ENCODE measurements around the gene SDK2. TPM values are rescaled to one million over a fixed set of nuclear protein-coding genes. Genes with fewer than 3 reads are reported as not detected.

The SDK2 gene
- total and polyA plus RNA-seq, 2 of the 8 experiments (the other 6 are each of a cell fraction or from before 2014, with no cell fraction given), result 3.9 to 4.1 TPM

GRCh38 chr17:73336408-73337329 lies 307.6 kb downstream of the SDK2 start:
- no peak overlapping the region for H2AFZ ChIP-seq (ENCODE audit: low read length)
- H3K56ac ChIP-seq (replicated peaks; ENCODE audit: insufficient read length, low read depth, low read length), result no peak overlapping the region
- peak overlapping the region; percentile 18; the same call in 1 of the 2 replicates for H4K8ac ChIP-seq (ENCODE audit: extremely low read depth, insufficient read depth, low read length)
- peak overlapping the region; percentile 39; the same call in 1 of the 2 replicates for H2BK12ac ChIP-seq (ENCODE audit: low read depth, low read length)
- no peaks in the 10 kb centered on the region for H3K23me2 ChIP-seq (ENCODE audit: low read depth, low read length)
- H3K4me1 ChIP-seq (replicated peaks in 1 of 4; ENCODE audit: control insufficient read depth in 3 of 4, insufficient read depth in 4 of 4, low read length in 3 of 4), result peaks cover 1 to 10% (median 4%) of the 10 kb centered on the region in 4 experiments; a peak in 5 of 7 replicates
- H3K79me1 ChIP-seq (ENCODE audit: low read depth, low read length), result no peaks in the 10 kb centered on the region
- H3K79me2 ChIP-seq (ENCODE audit: control insufficient read depth in 1 of 2, insufficient read depth in 2 of 2, low read length in 2 of 2), result no peaks in the 10 kb centered on the region
- no peak overlapping the region for H4K5ac ChIP-seq (ENCODE audit: insufficient read length, low read depth, low read length)
- H4K20me1 ChIP-seq (replicated peaks in 1 of 2; ENCODE audit: control insufficient read depth in 1 of 2, insufficient read depth in 2 of 2, low read length in 2 of 2), result no peaks in the 10 kb centered on the region
- H2BK15ac ChIP-seq (ENCODE audit: low read length), result no peak overlapping the region
- no peak overlapping the region for H2AK5ac ChIP-seq (ENCODE audit: low read depth, low read length)
- no peak overlapping the region for H3K4me3 ChIP-seq (ENCODE audit: extremely low read depth in 1 of 4, insufficient read depth in 2 of 4, low read depth in 3 of 4, low read length in 4 of 4)
- no peaks in the 10 kb centered on the region for H3K9me3 ChIP-seq (ENCODE audit: insufficient read depth in 2 of 2, low read depth in 1 of 2, low read length in 1 of 2)
- POLR2A ChIA-PET (ENCODE audit: partially characterized antibody), result no interaction called here
- H3K4me2 ChIP-seq (ENCODE audit: insufficient read depth in 1 of 2, low read depth in 2 of 2, low read length in 2 of 2), result no peak overlapping the region
- FAIRE-seq, result no peak
- no peak overlapping the region for H3K14ac ChIP-seq (ENCODE audit: insufficient read length)
- no peak overlapping the region for H2BK5ac ChIP-seq (ENCODE audit: low read depth, low read length)
- no peaks in the 10 kb centered on the region for H3K27me3 ChIP-seq (replicated peaks in 1 of 4; ENCODE audit: control insufficient read depth in 3 of 4, extremely low read depth in 1 of 4, insufficient read depth in 3 of 4, low read length in 3 of 4)
- no peak overlapping the region for H3K27ac ChIP-seq (ENCODE audit: low read depth, low read length)
- H3K9ac ChIP-seq (replicated peaks in 1 of 4; ENCODE audit: extremely low read depth in 1 of 4, low read depth in 3 of 4, low read length in 3 of 4), result no peak overlapping the region
- WGBS, 2 experiments (ENCODE audit: extremely low coverage in 1 of 2, insufficient coverage in 1 of 2, insufficient read length in 1 of 2, insufficient replicate concordance in 2 of 2, low coverage in 1 of 2, low lambda C conversion rate in 2 of 2, missing lambda C conversion rate in 1 of 2), result 90% methylated on average over 13 of the region's 13 CpGs; no CpG with 5 or more reads in 1 of the 2 experiments
- no peaks in the 10 kb centered on the region; a peak in 1 of 8 replicates for H3K36me3 ChIP-seq (ENCODE audit: control insufficient read depth in 2 of 4, insufficient read depth in 4 of 4, low read length in 3 of 4)
- no peak for DNase-seq (ENCODE audit: low read depth in 1 of 2, low spot score in 2 of 2)
- CTCF ChIA-PET (ENCODE audit: partially characterized antibody), result interaction anchor here (0.9 to 1.8 kb wide), 5 partner anchors 10 to 81 kb away, joined by 3 to 8 read pairs (median 3); no protein-coding TSS in a partner anchor
- no peak overlapping the region for H4K91ac ChIP-seq (replicated peaks; ENCODE audit: insufficient read length, low read length)
- no peak overlapping the region for H3K23ac ChIP-seq (ENCODE audit: insufficient read length)
- H3K4ac ChIP-seq (replicated peaks; ENCODE audit: insufficient read length, low read depth, low read length), result no peak overlapping the region
- H2BK20ac ChIP-seq (ENCODE audit: low read length), result no peak overlapping the region
- H2BK120ac ChIP-seq (replicated peaks; ENCODE audit: low read depth, low read length), result no peak overlapping the region
- H3K18ac ChIP-seq (ENCODE audit: extremely low read depth, low read length), result peak overlapping the region; percentile 22; the same call in 1 of the 2 replicates
- TF ChIP-seq, protein P1, sequence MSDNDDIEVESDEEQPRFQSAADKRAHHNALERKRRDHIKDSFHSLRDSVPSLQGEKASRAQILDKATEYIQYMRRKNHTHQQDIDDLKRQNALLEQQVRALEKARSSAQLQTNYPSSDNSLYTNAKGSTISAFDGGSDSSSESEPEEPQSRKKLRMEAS (IDR thresholded peaks at IDR 0.05), result no peak
- TF ChIP-seq TAF1 (IDR thresholded peaks at IDR 0.05; ENCODE audit: low read depth, low read length), result no peak
- TF ChIP-seq SUZ12 (IDR thresholded peaks at IDR 0.05; ENCODE audit: low read length), result no peak
- no peak for TF ChIP-seq POU5F1 (IDR thresholded peaks at IDR 0.05; ENCODE audit: low read depth, low read length)
- no peak for TF ChIP-seq EP300 (IDR thresholded peaks at IDR 0.05; ENCODE audit: borderline replicate concordance in 1 of 2, low read depth in 2 of 2, low read length in 2 of 2)
- TF ChIP-seq KDM1A (IDR thresholded peaks at IDR 0.05; ENCODE audit: borderline replicate concordance, low read length), result no peak
- TF ChIP-seq BACH1 (IDR thresholded peaks at IDR 0.05; ENCODE audit: low read length), result no peak
- TF ChIP-seq GABPA (IDR thresholded peaks at IDR 0.05; ENCODE audit: borderline replicate concordance, insufficient read depth, low read length), result no peak
- TF ChIP-seq TBP (IDR thresholded peaks at IDR 0.05; ENCODE audit: low read depth, low read length), result no peak
- TF ChIP-seq SIRT6 (IDR thresholded peaks at IDR 0.05; ENCODE audit: low read length), result no peak
- TF ChIP-seq SAP30 (IDR thresholded peaks at IDR 0.05; ENCODE audit: insufficient read depth, insufficient replicate concordance, low read length), result no peak
- TF ChIP-seq RFX5 (IDR thresholded peaks at IDR 0.05; ENCODE audit: borderline replicate concordance, low read depth, low read length), result no peak
